HG02970 (cell line): ENCODE data around the gene PEMT.

Source experiments
- ATAC-seq: cut with Tn5 transposase; IDR thresholded peaks from one replicate; pipeline ENCODE4 v1.9.1; 2021; ENCODE audit warnings: mild to moderate bottlenecking, moderate library complexity, moderate number of reproducible peaks; ENCODE audit not compliant: unreplicated experiment, low FRiP score

Gene PEMT

GRCh38 chr17:17605729-17606088 is 14.2 kb upstream of the PEMT start:
- ATAC-seq: no peak

- no peak for ATAC-seq
These were observed 13.7 kb upstream of the PEMT start for GRCh38 chr17:17605083-17605728.

GRCh38 chr17:17603895-17604225 is 12.4 kb upstream of the PEMT start:
- no peak for ATAC-seq

GRCh38 chr17:17603178-17603894 is 11.8 kb upstream of the PEMT start:
- ATAC-seq: no peak

GRCh38 chr17:17599965-17600364 is 8.5 kb upstream of the PEMT start:
- ATAC-seq: no peak

GRCh38 chr17:17598003-17598402 is 6.5 kb upstream of the PEMT start:
- ATAC-seq: no peak

GRCh38 chr17:17595755-17596154 is 4.2 kb upstream of the PEMT start:
- ATAC-seq: no peak

DNA sequence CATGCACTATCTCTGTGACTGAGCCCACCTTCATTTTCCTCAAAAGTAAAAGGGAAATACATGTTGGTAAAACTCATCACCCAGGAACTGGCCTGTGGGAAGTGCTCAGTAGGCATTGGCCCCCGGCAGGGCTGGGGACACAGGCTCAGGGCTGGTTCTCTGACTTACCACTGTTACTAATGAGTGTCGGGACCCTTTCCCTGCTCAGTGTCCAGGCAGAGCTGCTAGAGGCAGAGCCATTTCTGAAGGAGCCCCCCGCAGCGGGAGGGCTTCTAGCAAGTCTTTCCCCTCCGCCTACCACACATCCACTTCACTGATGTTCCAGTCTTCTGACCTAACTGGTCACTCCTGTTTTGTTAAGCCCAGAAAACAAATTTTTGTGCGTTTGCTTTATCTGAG is 1.7 kb upstream of the PEMT start:
- no peak for ATAC-seq

- ATAC-seq: no peak
These were observed 589 bp downstream of the PEMT start for GRCh38 chr17:17590883-17591354.

DNA sequence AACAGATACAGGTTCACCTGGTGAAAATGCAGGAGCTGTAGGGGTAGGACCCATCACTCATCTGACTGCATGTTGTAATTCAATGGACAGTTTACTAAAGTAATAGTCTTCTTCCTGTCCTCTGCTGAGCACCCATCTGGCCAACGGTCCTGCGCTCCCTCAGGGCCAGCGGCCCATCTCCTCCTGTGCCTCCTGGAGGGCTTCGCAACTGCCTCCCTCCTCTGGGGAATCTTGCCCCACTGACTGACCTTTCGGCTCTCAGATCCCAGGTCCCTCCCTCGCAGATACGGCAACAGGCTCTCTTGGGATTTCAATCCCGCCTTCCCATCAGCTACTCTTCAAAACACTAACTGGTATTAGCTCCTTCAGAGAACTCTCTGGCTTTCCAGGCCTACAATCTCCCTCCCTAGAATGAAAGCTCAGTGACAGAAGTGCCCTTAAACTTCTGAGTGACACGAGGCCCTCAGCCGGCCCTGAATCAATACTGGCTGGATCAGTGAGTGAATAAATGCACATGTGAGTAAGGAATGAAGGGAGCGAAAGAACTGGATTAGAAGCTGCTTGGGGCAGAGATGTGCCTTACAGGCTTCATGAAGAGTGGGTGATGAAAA is 1.3 kb downstream of the PEMT start:
- ATAC-seq: no peak

DNA sequence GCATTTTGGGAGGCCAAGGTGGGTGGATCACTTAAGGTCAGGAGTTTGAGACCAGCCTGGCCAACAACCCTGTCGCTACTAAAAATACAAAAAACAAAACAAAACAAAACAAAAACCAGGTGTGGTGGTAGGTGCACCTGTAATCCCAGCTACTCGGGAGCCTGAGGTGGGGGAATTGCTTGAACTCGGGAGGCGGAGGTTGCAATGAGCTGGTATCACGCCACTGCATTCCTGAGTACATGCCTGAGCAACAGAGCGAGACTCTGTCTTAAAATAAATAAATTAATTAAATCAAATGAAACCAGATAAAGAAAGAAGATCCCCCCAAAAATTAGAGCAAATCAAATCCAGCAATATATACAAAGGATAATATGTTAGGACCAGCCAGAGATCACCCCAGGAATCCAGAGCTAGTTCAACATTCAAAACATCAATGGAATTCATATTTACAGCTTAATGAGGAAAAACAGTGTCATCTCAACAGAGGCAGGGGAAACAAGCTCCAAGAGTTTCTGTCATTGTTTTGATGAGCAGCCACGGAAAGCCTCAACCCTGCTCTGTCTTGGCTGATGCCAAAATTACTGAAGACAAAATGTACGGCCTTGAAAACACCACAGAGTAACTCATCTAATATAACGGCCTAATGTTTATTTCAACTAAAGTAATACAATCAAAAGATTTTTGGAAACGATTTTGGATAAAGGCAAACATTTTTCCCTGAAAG is 3.7 kb downstream of the PEMT start:
- ATAC-seq: no peak

DNA sequence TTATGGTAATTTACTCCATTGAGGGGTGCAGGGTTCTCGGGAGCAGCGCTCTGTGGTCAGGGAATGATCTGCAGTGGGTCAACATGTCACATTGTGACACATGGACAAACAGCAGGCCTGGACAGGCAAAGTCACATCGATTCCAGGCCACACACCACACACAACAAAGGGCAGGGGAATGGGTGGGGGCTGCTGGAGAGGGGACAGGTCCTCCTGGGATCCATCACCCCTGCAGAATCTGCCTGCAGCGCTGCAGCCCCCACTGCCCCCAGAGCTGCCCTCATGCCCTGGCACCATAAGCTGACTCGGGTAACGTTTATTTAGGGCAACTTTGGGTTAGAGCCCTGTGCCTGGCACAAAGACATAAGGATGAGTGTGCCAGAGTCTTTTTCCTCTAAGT is 9.1 kb downstream of the PEMT start:
- ATAC-seq: no peak

- ATAC-seq: no peak
These were observed 10.0 kb downstream of the PEMT start for GRCh38 chr17:17581509-17581908.

GRCh38 chr17:17580662-17581470 is 10.6 kb downstream of the PEMT start:
- no peak for ATAC-seq

- ATAC-seq: no peak
These were observed 11.8 kb downstream of the PEMT start for GRCh38 chr17:17579691-17580090.

GRCh38 chr17:17577373-17577772 is 14.1 kb downstream of the PEMT start:
- ATAC-seq: no peak

DNA sequence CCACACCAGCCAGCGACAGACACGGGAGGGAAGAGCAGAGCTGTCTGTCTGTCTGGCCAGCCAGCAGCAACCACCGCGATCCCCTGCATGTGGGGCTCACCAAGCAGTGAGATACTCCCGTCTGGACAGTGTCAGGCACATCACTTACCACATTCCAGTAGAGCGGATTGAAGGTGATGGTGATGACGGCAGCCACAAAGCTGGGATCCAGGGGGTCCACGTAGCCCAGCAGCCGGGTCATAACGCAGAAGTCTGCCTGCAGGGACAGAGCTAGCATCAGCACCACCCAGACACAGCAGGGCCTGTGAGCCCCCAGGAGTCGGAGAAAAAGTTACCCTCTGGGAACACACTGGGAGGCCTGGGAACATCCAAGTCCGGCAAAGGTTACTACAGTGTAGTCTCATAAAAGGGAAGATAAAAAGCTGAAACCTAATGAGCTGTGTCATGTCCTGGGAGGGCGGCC is 14.7 kb downstream of the PEMT start:
- ATAC-seq: no peak

DNA sequence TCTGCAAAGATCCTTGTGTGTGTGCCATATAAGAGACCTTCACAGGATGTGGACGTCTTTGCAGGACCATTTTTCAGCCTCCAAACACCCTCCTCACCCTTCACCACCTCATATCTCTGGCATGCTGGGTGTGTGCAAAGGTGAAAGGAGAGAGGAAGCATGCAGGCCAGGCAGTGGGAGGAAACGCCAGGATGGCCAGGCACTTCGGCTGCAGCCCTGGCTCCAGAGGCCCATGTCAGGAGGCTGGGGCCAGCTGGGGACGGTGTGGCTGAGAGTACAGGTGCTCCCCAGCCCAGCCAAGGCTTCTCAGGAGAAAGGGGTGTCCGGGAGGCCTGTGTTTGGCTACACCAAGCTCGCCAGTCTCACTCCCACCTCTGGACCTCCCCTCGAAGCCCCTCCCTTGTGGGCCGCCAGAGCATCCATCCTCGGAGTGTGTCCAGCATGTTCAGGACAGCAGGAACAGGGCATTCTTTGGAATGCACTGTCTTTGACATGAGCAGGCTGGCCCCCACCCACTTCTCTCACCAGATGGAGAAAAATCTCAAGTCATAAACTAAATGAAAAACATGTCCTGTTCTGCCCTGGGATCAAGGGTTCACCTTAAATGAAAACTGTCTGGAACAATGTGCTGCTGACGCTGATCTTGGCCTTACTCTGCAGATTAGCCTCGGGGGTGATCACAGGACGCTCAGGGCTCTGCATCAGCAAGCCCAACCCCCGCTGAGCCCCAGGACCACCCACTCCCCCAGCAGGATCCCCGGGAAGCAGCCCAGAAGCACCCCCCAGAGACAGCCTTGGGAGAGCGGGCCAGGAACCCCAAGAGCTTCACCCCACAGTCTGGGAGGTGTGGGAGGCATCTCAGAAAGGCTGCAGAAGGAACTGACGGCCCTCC is 15.9 kb downstream of the PEMT start:
- ATAC-seq: no peak

DNA sequence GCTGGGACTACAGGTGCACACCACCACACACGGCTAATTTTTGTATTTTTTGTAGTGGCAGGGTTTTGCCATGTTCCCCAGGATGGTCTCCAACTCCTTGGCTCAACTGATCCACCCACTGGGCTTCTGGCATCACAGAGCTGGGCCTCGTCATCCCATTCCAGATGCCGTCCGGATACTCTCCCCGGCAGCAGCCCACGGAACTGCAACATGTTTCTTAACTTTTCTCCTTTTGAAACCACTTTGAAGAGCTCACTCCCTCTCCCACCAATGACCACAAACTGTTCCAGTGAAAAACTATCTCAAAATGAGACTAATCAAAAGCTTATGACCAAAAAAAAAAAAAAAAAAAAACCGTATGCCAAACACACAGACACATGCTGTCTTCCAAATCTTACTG is 17.6 kb downstream of the PEMT start:
- no peak for ATAC-seq
